H1 (cell line): ENCODE results near the gene ZCCHC17. TPM values are rescaled to one million over a fixed set of nuclear protein-coding genes. Genes with fewer than 3 reads are reported as not detected.

Source experiments
- TEAD4 ChIP-seq: IDR thresholded peaks from 2 replicates; pipeline ENCODE4 v1.6.1; 2012; ENCODE audit warnings: low read depth, low read length, inconsistent platforms, mixed read lengths
- polyA plus RNA-seq, 7 experiments: library from polyadenylated mRNA; depleted of rRNA in 3 of 7; stranded (reverse) in 5 of 7; unstranded in 2 of 7; fragments of >200 nt in 5 of 7; fragments of 200-250 nt in 2 of 7; gene quantifications; 1 replicate in 5 of 7; 2 replicates in 1 of 7; 4 replicates in 1 of 7; pipeline versions ENCODE4 v1.2.1 to v1.2.3, GENCODE V29; 2011 to 2013; ENCODE audit warnings: missing spikeins in 2 of 7, mixed read lengths in 2 of 7
- total RNA-seq: library from RNA; stranded (reverse); fragmentation: NEBNext Ultra II Directional; extraction: Animal tissue kit (Norgen Biotek cat#: 25700); gene quantifications from 2 replicates; pipeline ENCODE4 v1.2.1, GENCODE V29; 2021

Gene ZCCHC17
- total and polyA plus RNA-seq, 2 of the 8 experiments (the other 6 are each of a cell fraction or from before 2014, with no cell fraction given): 51.6 to 59.3 TPM

- TF ChIP-seq TEAD4: no peak
Observed at GRCh38 chr1:31407029-31407626, 110.3 kb downstream of the ZCCHC17 start (continued).
